Measurements from ENCODE around the gene C1orf159.

Gene C1orf159

GRCh38 chr1:1130206-1131120, 14.6 kb upstream of the C1orf159 start:
- DNase-seq, result no peak

GRCh38 chr1:1129381-1129821, 13.5 kb upstream of the C1orf159 start:
- no peak for DNase-seq

GRCh38 chr1:1128454-1129139, 12.7 kb upstream of the C1orf159 start:
- DNase-seq, result no peak

GRCh38 chr1:1127551-1128451, 11.9 kb upstream of the C1orf159 start:
- DNase-seq, result no peak

GRCh38 chr1:1125945-1126344, 10.1 kb upstream of the C1orf159 start:
- DNase-seq, result no peak

- no peak for DNase-seq
Measured at GRCh38 chr1:1124786-1125642, 9.1 kb upstream of the C1orf159 start.

- DNase-seq, result no peak
Measured at GRCh38 chr1:1124508-1124785, 8.6 kb upstream of the C1orf159 start.

GRCh38 chr1:1123581-1124507, 8.0 kb upstream of the C1orf159 start:
- no peak for DNase-seq

GRCh38 chr1:1122981-1123480, 7.1 kb upstream of the C1orf159 start:
- no peak for DNase-seq

- peak; percentile 92 for DNase-seq
Measured at GRCh38 chr1:1122078-1122811, 6.4 kb upstream of the C1orf159 start.

- no peak for DNase-seq
Measured at GRCh38 chr1:1121611-1122077, 5.8 kb upstream of the C1orf159 start.

GRCh38 chr1:1120866-1121591, 5.1 kb upstream of the C1orf159 start:
- peak; percentile 43 for DNase-seq

GRCh38 chr1:1120096-1120495, 4.2 kb upstream of the C1orf159 start:
- DNase-seq, result no peak

- no peak for DNase-seq
Measured at GRCh38 chr1:1119272-1119890, 3.5 kb upstream of the C1orf159 start.

GRCh38 chr1:1118876-1119220, 3.0 kb upstream of the C1orf159 start:
- no peak for DNase-seq

- no peak for DNase-seq
Measured at GRCh38 chr1:1118011-1118875, 2.4 kb upstream of the C1orf159 start.

- no peak for DNase-seq
Measured at GRCh38 chr1:1117469-1117831, 1.6 kb upstream of the C1orf159 start.

Measured in NCI-H510A (cell line).